ENCODE results near the gene COL27A1.

The COL27A1 gene

GRCh38 chr9:114171500-114171899, 16.2 kb downstream of the COL27A1 start:
- Histone ChIP-seq H3K4me1 (ENCODE audit: insufficient read depth, low read length) (no peaks in the 10 kb centered on the region), H3K27me3 (ENCODE audit: insufficient read depth, low read length, poor library complexity) (no peaks in the 10 kb centered on the region), H3K4me3 (ENCODE audit: low read depth in 1 of 2, low read length in 2 of 2) (no peak overlapping the region), H2AFZ (ENCODE audit: low read depth, low read length) (no peak overlapping the region), H4K20me1 (ENCODE audit: insufficient read depth, low read length) (no peaks in the 10 kb centered on the region), H3K36me3 (ENCODE audit: insufficient read depth, low read length) (no peaks in the 10 kb centered on the region), H3K79me2 (ENCODE audit: insufficient read depth, low read length) (no peaks in the 10 kb centered on the region), H3K27ac (ENCODE audit: low read length) (no peak overlapping the region), H3K9ac (ENCODE audit: low read depth, low read length) (no peak overlapping the region), H3K9me3 (ENCODE audit: insufficient read depth, low read length, severe bottlenecking) (no peaks in the 10 kb centered on the region), H3K4me2 (ENCODE audit: insufficient read depth, low read length) (no peak overlapping the region)
- no peak for DNase-seq
- no peak for TF ChIP-seq CTCF (IDR thresholded peaks at IDR 0.05; ENCODE audit: borderline replicate concordance, extremely low read depth, low read length, poor library complexity, severe bottlenecking)
- TF ChIP-seq EZH2 (IDR thresholded peaks at IDR 0.05; ENCODE audit: borderline replicate concordance, low read depth, low read length, severe bottlenecking) = no peak
- no peak for ATAC-seq (ENCODE audit: insufficient read depth, low read depth)

GRCh38 chr9:114172981-114173833, 17.9 kb downstream of the COL27A1 start:
- Histone ChIP-seq H3K27me3 (ENCODE audit: insufficient read depth, low read length, poor library complexity) (no peaks in the 10 kb centered on the region), H3K27ac (ENCODE audit: low read length) (no peak overlapping the region), H3K36me3 (ENCODE audit: insufficient read depth, low read length) (no peaks in the 10 kb centered on the region), H4K20me1 (ENCODE audit: insufficient read depth, low read length) (no peaks in the 10 kb centered on the region), H3K79me2 (ENCODE audit: insufficient read depth, low read length) (no peaks in the 10 kb centered on the region), H3K9ac (ENCODE audit: low read depth, low read length) (no peak overlapping the region), H3K4me2 (ENCODE audit: insufficient read depth, low read length) (no peak overlapping the region), H2AFZ (ENCODE audit: low read depth, low read length) (no peak overlapping the region), H3K9me3 (ENCODE audit: insufficient read depth, low read length, severe bottlenecking) (no peaks in the 10 kb centered on the region), H3K4me1 (ENCODE audit: insufficient read depth, low read length) (no peaks in the 10 kb centered on the region), H3K4me3 (ENCODE audit: low read depth in 1 of 2, low read length in 2 of 2) (no peak overlapping the region)
- TF ChIP-seq EZH2 (IDR thresholded peaks at IDR 0.05; ENCODE audit: borderline replicate concordance, low read depth, low read length, severe bottlenecking) (no peak), CTCF (IDR thresholded peaks at IDR 0.05; ENCODE audit: borderline replicate concordance, extremely low read depth, low read length, poor library complexity, severe bottlenecking) (no peak)
- no peak for ATAC-seq (ENCODE audit: insufficient read depth, low read depth)
- no peak for DNase-seq

- no peaks in the 10 kb centered on the region for H3K27me3 ChIP-seq (ENCODE audit: insufficient read depth, low read length, poor library complexity)
- no peaks in the 10 kb centered on the region for H3K4me1 ChIP-seq (ENCODE audit: insufficient read depth, low read length)
- H3K36me3 ChIP-seq (ENCODE audit: insufficient read depth, low read length) = no peaks in the 10 kb centered on the region
- H3K4me3 ChIP-seq (ENCODE audit: low read depth in 1 of 2, low read length in 2 of 2) = no peak overlapping the region
- no peaks in the 10 kb centered on the region for H3K9me3 ChIP-seq (ENCODE audit: insufficient read depth, low read length, severe bottlenecking)
- H4K20me1 ChIP-seq (ENCODE audit: insufficient read depth, low read length) = no peaks in the 10 kb centered on the region
- ATAC-seq (ENCODE audit: insufficient read depth, low read depth) (no peak), DNase-seq (no peak)
- H3K79me2 ChIP-seq (ENCODE audit: insufficient read depth, low read length) = no peaks in the 10 kb centered on the region
- no peak overlapping the region for H3K27ac ChIP-seq (ENCODE audit: low read length)
- H3K9ac ChIP-seq (ENCODE audit: low read depth, low read length) = no peak overlapping the region
- H2AFZ ChIP-seq (ENCODE audit: low read depth, low read length) = no peak overlapping the region
- no peak overlapping the region for H3K4me2 ChIP-seq (ENCODE audit: insufficient read depth, low read length)
- TF ChIP-seq CTCF (IDR thresholded peaks at IDR 0.05; ENCODE audit: borderline replicate concordance, extremely low read depth, low read length, poor library complexity, severe bottlenecking) (no peak), EZH2 (IDR thresholded peaks at IDR 0.05; ENCODE audit: borderline replicate concordance, low read depth, low read length, severe bottlenecking) (no peak)
Observed at GRCh38 chr9:114174557-114174875, 19.2 kb downstream of the COL27A1 start.
